GM12801 (cell line): ENCODE measurements around the gene HSPA9.

Experiments used
- TF ChIP-seq, protein P1 (sequence below): IDR thresholded peaks from one replicate; pipeline ENCODE4 v1.5.1; 2011; ENCODE audit warnings: control low read depth; ENCODE audit not compliant: insufficient read length; ENCODE audit errors: extremely low read depth

Gene HSPA9

DNA sequence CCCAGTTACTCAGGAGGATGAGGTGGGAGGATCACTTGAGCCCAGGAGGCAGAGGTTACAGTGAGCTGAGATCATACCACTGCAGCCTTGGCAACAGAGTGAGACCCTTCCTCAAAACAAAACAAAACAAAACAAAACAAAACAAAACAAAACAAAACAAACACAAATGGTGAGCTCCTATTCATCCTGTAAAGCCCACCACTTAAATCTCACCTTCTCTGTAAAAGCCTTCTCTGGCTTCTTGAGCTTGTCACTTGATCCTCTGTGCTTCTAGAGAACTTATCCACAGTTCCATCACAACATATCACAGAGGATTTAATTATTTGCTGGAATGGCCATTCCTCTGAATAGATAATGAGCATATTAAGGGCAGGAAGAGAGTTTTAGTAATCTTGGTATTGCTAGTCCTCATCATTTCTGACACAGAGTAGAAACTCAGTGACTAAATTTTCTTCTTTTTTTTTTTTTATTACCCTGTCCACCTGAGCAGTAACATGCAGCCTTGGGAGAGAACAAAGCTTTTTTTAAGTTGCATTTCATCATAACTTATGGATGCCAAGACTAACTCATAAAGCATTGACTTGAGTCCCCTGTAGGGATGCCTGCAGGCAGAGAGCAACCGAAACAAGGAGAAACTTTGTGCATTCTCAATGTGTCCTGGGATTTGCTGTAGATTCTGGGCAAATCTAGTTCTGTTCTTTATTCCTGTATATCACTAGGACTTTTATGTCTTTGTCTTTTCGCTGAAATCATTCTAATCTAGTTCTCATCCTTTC is 13.0 kb upstream of the HSPA9 start:
- TF ChIP-seq, protein P1, sequence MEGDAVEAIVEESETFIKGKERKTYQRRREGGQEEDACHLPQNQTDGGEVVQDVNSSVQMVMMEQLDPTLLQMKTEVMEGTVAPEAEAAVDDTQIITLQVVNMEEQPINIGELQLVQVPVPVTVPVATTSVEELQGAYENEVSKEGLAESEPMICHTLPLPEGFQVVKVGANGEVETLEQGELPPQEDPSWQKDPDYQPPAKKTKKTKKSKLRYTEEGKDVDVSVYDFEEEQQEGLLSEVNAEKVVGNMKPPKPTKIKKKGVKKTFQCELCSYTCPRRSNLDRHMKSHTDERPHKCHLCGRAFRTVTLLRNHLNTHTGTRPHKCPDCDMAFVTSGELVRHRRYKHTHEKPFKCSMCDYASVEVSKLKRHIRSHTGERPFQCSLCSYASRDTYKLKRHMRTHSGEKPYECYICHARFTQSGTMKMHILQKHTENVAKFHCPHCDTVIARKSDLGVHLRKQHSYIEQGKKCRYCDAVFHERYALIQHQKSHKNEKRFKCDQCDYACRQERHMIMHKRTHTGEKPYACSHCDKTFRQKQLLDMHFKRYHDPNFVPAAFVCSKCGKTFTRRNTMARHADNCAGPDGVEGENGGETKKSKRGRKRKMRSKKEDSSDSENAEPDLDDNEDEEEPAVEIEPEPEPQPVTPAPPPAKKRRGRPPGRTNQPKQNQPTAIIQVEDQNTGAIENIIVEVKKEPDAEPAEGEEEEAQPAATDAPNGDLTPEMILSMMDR = no peak

DNA sequence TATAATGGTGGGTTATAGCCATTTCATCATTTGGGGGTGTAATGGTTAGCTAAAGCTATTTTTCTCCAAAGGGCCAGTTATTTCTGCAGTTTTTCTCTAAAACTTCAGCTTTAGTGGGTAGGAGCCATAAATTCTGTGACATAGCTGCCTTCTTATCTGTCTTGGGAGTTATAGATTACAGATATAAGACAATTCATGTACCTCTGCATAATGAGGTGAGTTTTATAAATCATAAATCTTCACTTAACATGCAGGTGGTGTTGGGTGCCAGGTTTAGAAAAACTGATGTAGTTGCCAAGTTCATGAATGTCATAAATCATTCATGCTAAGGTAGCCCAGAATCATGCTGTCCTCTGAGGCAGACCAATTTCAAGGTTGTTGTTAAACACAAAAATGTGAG is 10.0 kb upstream of the HSPA9 start:
- TF ChIP-seq, protein P1 = no peak

DNA sequence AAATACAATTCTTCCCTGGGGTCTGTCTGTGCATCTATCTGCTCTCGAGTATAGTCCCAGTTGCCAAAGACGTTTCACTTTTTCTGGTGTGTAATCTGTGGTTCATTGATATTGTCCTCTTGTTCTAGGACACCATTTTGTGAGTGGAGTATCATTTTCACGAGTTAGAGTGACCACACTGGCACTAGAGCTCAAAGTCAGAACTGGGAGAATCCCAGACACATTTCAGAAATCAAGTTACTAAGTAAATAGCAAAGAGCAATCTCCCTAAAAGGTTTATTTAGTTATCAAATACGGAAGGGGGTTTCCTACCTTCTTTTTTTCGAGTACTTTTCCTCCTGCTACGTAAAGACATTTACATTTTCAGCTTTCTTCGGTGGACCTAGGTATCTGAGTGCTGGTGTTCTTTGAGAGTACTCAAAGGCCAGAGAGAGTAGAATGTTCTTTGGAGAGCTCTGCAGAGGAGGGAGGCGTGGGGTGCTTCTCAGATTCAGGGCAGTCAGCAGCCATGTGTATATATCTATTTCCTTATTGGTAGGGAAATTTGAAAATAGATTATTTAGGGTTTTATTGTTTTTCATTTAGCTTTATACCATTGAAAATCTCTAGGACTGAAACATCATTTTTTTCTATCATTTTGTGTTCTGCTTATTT is 8.9 kb upstream of the HSPA9 start:
- TF ChIP-seq, protein P1 = no peak

DNA sequence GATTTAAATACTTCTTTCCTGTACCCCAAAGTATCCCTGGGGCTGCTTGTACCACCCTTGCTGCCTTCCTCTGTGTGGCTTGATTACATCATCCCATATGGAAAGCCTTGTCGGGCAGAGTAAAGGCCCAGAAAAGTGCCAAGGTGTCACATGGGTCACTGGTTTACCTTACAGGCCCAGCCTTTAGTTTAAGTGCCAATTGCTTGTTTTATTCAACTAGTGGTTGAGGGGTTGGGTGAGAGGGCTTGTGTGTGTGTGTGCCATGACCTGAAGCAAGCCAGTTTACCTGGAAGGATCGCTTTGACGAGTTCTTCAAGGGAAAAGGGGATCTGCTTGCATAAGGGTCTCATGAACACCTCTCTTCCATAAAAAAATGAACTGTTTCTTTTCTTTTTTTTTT is 7.8 kb upstream of the HSPA9 start:
- TF ChIP-seq, protein P1 = no peak

DNA sequence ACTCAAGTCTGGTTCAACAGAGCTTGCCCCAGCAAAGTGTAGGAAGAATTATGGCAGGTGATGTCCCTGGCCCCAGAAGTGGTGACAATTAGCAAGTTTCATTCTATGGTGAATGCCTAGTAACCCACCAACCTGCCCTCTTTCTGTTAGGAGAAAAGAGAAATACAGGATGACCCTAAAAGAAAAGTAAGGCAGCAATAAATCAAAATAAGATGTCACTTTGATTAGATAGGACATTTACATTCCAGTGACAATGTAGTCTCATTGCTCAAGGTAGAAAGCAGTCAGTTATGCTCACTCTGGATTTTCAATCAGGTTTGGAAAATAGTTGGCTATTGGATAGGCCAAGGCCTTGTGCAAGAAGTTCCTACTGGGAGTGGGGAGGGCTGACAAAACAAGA is 5.6 kb upstream of the HSPA9 start:
- TF ChIP-seq, protein P1 = no peak

DNA sequence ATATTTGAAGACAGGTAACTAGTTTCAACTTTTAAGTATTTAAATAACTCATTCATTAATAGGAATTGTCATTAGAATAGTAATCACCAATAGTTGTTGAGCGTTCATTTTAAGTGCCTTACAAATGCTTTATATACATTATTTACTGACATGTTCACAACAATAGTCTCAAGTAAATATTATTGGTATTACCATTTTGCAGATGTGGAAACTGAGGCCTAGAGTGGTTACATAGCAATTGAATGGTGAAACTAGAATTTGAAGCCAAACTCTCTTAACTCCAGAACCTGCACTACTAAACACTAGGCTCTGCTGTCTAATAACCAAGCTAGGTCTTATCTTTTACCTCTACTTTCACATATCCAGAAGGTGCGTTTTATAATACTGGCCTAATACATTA is 4.8 kb upstream of the HSPA9 start:
- TF ChIP-seq, protein P1 = no peak

DNA sequence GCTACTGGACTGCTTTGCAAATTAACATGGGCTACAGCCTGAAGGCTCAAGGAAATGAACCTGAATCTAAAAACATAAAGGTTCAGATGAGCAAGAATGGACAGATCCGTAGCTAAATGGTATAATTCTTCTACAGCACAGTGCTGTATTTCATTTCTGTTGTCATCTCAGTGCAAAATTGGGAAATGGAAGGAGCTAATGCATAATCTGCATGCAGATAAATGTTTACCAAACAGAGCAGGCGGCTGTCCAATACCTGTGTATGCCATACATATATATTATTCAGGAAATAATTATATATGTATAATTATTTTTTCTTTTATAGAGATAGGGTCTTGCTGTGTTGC is 4.3 kb upstream of the HSPA9 start:
- TF ChIP-seq, protein P1 = no peak
